Astrocyte (in vitro differentiated cells and primary cell): ENCODE results near the gene CRYBG3. TPM values are rescaled to one million over a fixed set of nuclear protein-coding genes. Genes with fewer than 3 reads are reported as not detected.
A peak's percentile ranks its signal among the peaks of the same experiment; 100 is the strongest.

Experiments used
- DNase-seq: peaks from one replicate; pipeline ENCODE4 v3.0.0-alpha.2; 2010; ENCODE audit warnings: low read depth
- FAIRE-seq: peaks from 2 replicates; lab custom pipeline; 2011; peaks lifted over from hg19 to GRCh38; lab: Jason Lieb, UNC
- H2AFZ ChIP-seq: 2 replicates; pipeline ENCODE4 v1.6.0; 2012; ENCODE audit warnings: low read depth, low read length, inconsistent platforms
- H3K27ac ChIP-seq: 2 replicates; pipeline ENCODE4 v1.5.1; 2011; ENCODE audit warnings: low read depth, low read length, inconsistent platforms
- H3K27me3 ChIP-seq: 2 replicates; pipeline ENCODE4 v1.6.0; 2011; ENCODE audit warnings: low read length, inconsistent platforms; ENCODE audit not compliant: insufficient read depth
- H3K36me3 ChIP-seq: 2 replicates; pipeline ENCODE4 v1.5.1; 2011; ENCODE audit warnings: low read length, inconsistent platforms; ENCODE audit not compliant: insufficient read depth
- H3K4me1 ChIP-seq: 2 replicates; pipeline ENCODE4 v1.5.1; 2011; ENCODE audit warnings: low read length, inconsistent platforms; ENCODE audit not compliant: insufficient read depth
- H3K4me2 ChIP-seq: 2 replicates; pipeline ENCODE4 v1.6.0; 2012; ENCODE audit warnings: low read length, inconsistent platforms
- H3K4me3 ChIP-seq: 2 replicates; pipeline ENCODE4 v1.5.1; 2011; ENCODE audit warnings: low read depth, mild to moderate bottlenecking, low read length, inconsistent platforms; ENCODE audit not compliant: insufficient read depth
- H3K79me2 ChIP-seq: 2 replicates; pipeline ENCODE4 v1.6.0; 2012; ENCODE audit warnings: mild to moderate bottlenecking, low read length, inconsistent platforms; ENCODE audit not compliant: insufficient read depth
- H3K9ac ChIP-seq: 2 replicates; pipeline ENCODE4 v1.6.0; 2012; ENCODE audit warnings: mild to moderate bottlenecking, low read length, inconsistent platforms
- H3K9me3 ChIP-seq: 2 replicates; pipeline ENCODE4 v1.5.1; 2012; ENCODE audit warnings: low read depth, mild to moderate bottlenecking, low read length, inconsistent platforms; ENCODE audit not compliant: insufficient read depth
- H4K20me1 ChIP-seq: 2 replicates; pipeline ENCODE4 v1.6.0; 2012; ENCODE audit warnings: low read length, inconsistent platforms; ENCODE audit not compliant: insufficient read depth
- H3K27ac Mint-ChIP-seq: one replicate; pipeline ENCODE4 v1.8.0; 2021; ENCODE audit warnings: mild to moderate bottlenecking, mixed read lengths; ENCODE audit not compliant: unreplicated experiment
- H3K27me3 Mint-ChIP-seq: one replicate; pipeline ENCODE4 v1.8.0; 2021; ENCODE audit warnings: low read depth, mixed read lengths; ENCODE audit not compliant: unreplicated experiment
- H3K36me3 Mint-ChIP-seq: one replicate; pipeline ENCODE4 v1.8.0; 2021; ENCODE audit warnings: low read depth, mixed read lengths; ENCODE audit not compliant: unreplicated experiment
- H3K4me1 Mint-ChIP-seq: one replicate; pipeline ENCODE4 v1.8.0; 2021; ENCODE audit warnings: low read depth, mixed read lengths; ENCODE audit not compliant: unreplicated experiment
- H3K4me3 Mint-ChIP-seq: one replicate; pipeline ENCODE4 v1.8.0; 2021; ENCODE audit warnings: mild to moderate bottlenecking, moderate library complexity, mixed read lengths; ENCODE audit not compliant: unreplicated experiment
- H3K9me3 Mint-ChIP-seq: one replicate; pipeline ENCODE4 v1.8.0; 2021; ENCODE audit warnings: mild to moderate bottlenecking, mixed read lengths; ENCODE audit not compliant: unreplicated experiment
- CTCF ChIP-seq: IDR thresholded peaks from 2 replicates; pipeline ENCODE4 v1.5.1; 2011; ENCODE audit warnings: low read depth, mild to moderate bottlenecking, inconsistent platforms, low read length, moderate library complexity; ENCODE audit not compliant: insufficient read depth
- EZH2 ChIP-seq: IDR thresholded peaks from 2 replicates; pipeline ENCODE4 v1.6.1; 2012; ENCODE audit warnings: mild to moderate bottlenecking, low read length, inconsistent platforms; ENCODE audit not compliant: insufficient read depth
- total RNA-seq: library from RNA; stranded (reverse); gene quantifications from 2 replicates; pipeline ENCODE4 v1.2.1, GENCODE V29; 2021

The CRYBG3 gene
- total RNA-seq, 1 donor from 2014 or later, result 13.0 TPM

GRCh38 chr3:97860364-97860763 is 38.6 kb downstream of the CRYBG3 start:
- Mint-ChIP-seq H3K27me3 (no peaks in the 10 kb centered on the region), H3K27ac (no peak overlapping the region), H3K36me3 (no peaks in the 10 kb centered on the region), H3K4me1 (peaks cover 2% of the 10 kb centered on the region), H3K4me3 (no peak overlapping the region), H3K9me3 (no peaks in the 10 kb centered on the region)
- no peaks in the 10 kb centered on the region for H3K27me3 ChIP-seq
- H3K27ac ChIP-seq, result no peak overlapping the region
- H3K4me3 ChIP-seq, result no peak overlapping the region
- peaks cover 17% of the 10 kb centered on the region for H4K20me1 ChIP-seq
- peaks cover 3% of the 10 kb centered on the region for H3K4me1 ChIP-seq
- no peak overlapping the region for H2AFZ ChIP-seq
- FAIRE-seq (no peak), DNase-seq (no peak)
- H3K4me2 ChIP-seq, result no peak overlapping the region
- TF ChIP-seq EZH2 (no peak), CTCF (no peak)
- no peaks in the 10 kb centered on the region for H3K36me3 ChIP-seq
- H3K9me3 ChIP-seq, result no peaks in the 10 kb centered on the region
- no peak overlapping the region for H3K9ac ChIP-seq
- peaks cover 27% of the 10 kb centered on the region for H3K79me2 ChIP-seq

- FAIRE-seq (no peak), DNase-seq (no peak)
- no peak overlapping the region for H2AFZ ChIP-seq
- no peak overlapping the region for H3K27ac ChIP-seq
- no peak overlapping the region for H3K4me3 ChIP-seq
- Mint-ChIP-seq H3K9me3 (no peaks in the 10 kb centered on the region), H3K4me1 (peaks cover 2% of the 10 kb centered on the region), H3K36me3 (no peaks in the 10 kb centered on the region), H3K27ac (no peak overlapping the region), H3K4me3 (no peak overlapping the region), H3K27me3 (no peaks in the 10 kb centered on the region)
- no peak overlapping the region for H3K4me2 ChIP-seq
- H3K27me3 ChIP-seq, result no peaks in the 10 kb centered on the region
- TF ChIP-seq CTCF, result no peak
- TF ChIP-seq EZH2, result no peak
- peaks cover 17% of the 10 kb centered on the region for H4K20me1 ChIP-seq
- no peaks in the 10 kb centered on the region for H3K9me3 ChIP-seq
- peaks cover 21% of the 10 kb centered on the region for H3K79me2 ChIP-seq
- peaks cover 3% of the 10 kb centered on the region for H3K4me1 ChIP-seq
- no peaks in the 10 kb centered on the region for H3K36me3 ChIP-seq
- H3K9ac ChIP-seq, result no peak overlapping the region
Observed at GRCh38 chr3:97862582-97862981, 40.8 kb downstream of the CRYBG3 start.

GRCh38 chr3:97863031-97863430 is 41.2 kb downstream of the CRYBG3 start:
- peaks cover 2% of the 10 kb centered on the region for H3K4me1 Mint-ChIP-seq
- H3K9me3 ChIP-seq, result no peaks in the 10 kb centered on the region
- H4K20me1 ChIP-seq, result peaks cover 17% of the 10 kb centered on the region
- H3K4me3 Mint-ChIP-seq, result no peak overlapping the region
- peaks cover 21% of the 10 kb centered on the region for H3K79me2 ChIP-seq
- H3K4me1 ChIP-seq, result peaks cover 3% of the 10 kb centered on the region
- H3K36me3 Mint-ChIP-seq, result no peaks in the 10 kb centered on the region
- no peak overlapping the region for H2AFZ ChIP-seq
- peak; percentile 58 for FAIRE-seq
- peak; percentile 57 for DNase-seq
- no peak overlapping the region for H3K27ac Mint-ChIP-seq
- no peaks in the 10 kb centered on the region for H3K27me3 Mint-ChIP-seq
- H3K36me3 ChIP-seq, result no peaks in the 10 kb centered on the region
- H3K27ac ChIP-seq, result no peak overlapping the region
- no peak overlapping the region for H3K4me2 ChIP-seq
- no peak overlapping the region for H3K4me3 ChIP-seq
- H3K27me3 ChIP-seq, result no peaks in the 10 kb centered on the region
- no peaks in the 10 kb centered on the region for H3K9me3 Mint-ChIP-seq
- TF ChIP-seq CTCF (no peak), EZH2 (no peak)
- H3K9ac ChIP-seq, result no peak overlapping the region
